ENCODE data around the gene POLE3. TPM values are rescaled to one million over a fixed set of nuclear protein-coding genes. Genes with fewer than 3 reads are reported as not detected.

POLE3 gene
- total and polyA plus RNA-seq, 9 of the 15 experiments (the other 6 are each of a cell fraction or from before 2014, with no cell fraction given) = 52.6 to 179 (median 110) TPM

DNA sequence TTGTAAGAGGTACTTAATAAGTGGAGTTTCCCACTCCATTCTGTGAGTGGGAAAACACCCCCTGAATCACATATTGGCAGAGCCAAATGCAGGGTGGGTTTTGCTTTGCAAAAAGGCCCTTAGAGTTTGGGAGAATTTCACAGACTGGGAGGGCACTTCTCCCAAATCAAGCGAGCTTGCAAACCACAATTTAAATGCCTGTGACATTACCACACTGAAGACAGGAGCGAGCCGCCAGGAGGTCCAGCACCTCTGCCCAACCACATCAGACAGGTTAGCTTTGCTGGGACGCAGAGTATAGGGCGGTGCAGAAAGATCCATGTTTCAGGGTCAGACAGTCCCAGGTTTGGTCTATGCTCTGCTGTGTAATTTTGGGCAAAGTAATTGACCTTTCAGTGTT is 11.7 kb downstream of the POLE3 start (continued):
- no peak for TF ChIP-seq REST (IDR thresholded peaks at IDR 0.05; ENCODE audit: borderline replicate concordance)
- TF ChIP-seq REST (CRISPR knock-in tag; IDR thresholded peaks at IDR 0.05; ENCODE audit: low read depth) = no peak
- no peak for TF ChIP-seq DACH1 (IDR thresholded peaks at IDR 0.05; ENCODE audit: partially characterized antibody)
